ENCODE results near the gene ACSL6.

Gene ACSL6

GRCh38 chr5:132044207-132044606, 32.7 kb upstream of the ACSL6 start:
- FAIRE-seq, result no peak

- no peak for FAIRE-seq
Measured at GRCh38 chr5:132037353-132037752, 25.9 kb upstream of the ACSL6 start.

GRCh38 chr5:132033122-132033521, 21.7 kb upstream of the ACSL6 start:
- FAIRE-seq, result no peak

DNA sequence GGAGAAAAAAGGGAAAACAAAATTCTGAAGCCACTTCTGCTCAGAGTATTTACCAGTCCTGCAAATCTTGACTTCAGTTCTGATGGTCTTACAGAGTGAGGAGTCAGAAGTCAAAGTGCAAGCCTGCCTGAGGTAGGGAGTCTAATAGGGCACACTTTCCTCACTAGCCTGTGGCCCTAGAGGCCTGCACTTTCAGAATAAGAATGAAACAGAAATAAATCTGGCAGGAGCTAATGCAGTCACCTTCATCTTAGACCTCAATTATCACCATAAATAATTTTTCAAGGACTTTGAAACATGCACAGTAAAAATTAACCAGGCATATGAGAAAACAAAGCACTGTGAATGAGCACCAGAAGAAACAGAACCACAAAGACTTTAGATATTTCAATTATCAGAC, 20.7 kb upstream of the ACSL6 start:
- no peak for FAIRE-seq

DNA sequence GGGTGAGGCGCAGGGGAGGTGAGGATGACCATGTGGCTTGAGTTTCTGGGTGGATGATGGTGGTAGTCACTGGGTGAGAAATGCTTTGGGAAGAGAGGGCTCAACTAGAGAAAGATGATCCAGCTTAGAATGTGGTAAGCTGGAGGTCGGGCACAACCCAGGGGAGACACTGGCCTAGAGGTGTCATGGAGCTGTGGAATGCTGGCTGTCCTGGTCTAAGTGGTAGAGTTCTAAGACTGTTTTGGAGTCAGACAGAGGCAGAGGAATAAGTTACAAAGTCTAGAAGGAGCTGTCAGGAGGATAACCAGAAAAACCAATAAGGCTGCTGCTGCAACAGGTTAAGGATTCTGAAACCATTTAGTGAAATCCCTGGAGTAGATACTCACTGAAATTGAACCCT, 19.2 kb upstream of the ACSL6 start:
- FAIRE-seq, result no peak

GRCh38 chr5:132029609-132030330, 18.3 kb upstream of the ACSL6 start:
- FAIRE-seq, result no peak

- no peak for FAIRE-seq
Measured at GRCh38 chr5:132027027-132027426, 15.6 kb upstream of the ACSL6 start.

DNA sequence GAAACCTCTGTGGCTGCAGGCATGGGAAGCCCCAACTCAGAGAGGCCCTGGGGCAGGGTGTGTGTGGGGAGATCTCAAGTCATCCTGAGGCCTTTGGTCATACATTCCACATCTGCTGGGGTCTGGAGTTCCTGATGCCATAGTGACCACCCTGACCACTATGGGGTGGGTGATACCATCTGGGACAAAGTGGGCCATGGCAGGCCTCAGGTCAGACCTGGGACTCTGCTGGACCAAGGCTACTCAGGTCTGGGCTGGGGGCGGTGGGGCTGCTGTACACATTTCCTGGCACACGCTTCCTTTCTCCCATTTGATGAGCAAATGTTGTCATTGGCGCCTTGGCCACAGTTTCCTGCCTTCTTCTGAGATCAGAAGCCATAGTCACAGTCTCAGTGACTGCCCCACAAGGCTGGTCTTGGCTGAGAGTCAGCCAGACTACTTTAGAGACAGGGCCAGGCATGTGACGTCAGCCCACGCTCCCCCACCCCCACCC, 15.1 kb upstream of the ACSL6 start:
- no peak for FAIRE-seq

- no peak for FAIRE-seq
Measured at GRCh38 chr5:132025403-132025971, 14.0 kb upstream of the ACSL6 start.

- no peak for FAIRE-seq
Measured at GRCh38 chr5:132024789-132025402, 13.4 kb upstream of the ACSL6 start.

DNA sequence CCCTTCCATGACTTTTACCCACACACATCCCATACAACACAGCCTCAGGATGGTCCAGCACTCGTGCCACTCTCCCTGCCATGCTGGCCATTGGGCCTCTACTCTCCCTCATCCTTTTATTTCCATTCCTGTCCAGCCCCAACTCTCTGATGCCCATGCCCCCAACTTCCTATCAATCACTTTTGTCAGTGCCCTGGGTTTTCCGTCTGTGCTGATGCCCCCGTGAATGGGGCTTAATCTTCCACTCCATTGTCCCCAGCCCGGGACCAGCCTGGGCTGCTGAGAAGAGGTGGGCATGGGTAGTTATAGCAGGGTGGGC, 12.6 kb upstream of the ACSL6 start:
- no peak for FAIRE-seq

DNA sequence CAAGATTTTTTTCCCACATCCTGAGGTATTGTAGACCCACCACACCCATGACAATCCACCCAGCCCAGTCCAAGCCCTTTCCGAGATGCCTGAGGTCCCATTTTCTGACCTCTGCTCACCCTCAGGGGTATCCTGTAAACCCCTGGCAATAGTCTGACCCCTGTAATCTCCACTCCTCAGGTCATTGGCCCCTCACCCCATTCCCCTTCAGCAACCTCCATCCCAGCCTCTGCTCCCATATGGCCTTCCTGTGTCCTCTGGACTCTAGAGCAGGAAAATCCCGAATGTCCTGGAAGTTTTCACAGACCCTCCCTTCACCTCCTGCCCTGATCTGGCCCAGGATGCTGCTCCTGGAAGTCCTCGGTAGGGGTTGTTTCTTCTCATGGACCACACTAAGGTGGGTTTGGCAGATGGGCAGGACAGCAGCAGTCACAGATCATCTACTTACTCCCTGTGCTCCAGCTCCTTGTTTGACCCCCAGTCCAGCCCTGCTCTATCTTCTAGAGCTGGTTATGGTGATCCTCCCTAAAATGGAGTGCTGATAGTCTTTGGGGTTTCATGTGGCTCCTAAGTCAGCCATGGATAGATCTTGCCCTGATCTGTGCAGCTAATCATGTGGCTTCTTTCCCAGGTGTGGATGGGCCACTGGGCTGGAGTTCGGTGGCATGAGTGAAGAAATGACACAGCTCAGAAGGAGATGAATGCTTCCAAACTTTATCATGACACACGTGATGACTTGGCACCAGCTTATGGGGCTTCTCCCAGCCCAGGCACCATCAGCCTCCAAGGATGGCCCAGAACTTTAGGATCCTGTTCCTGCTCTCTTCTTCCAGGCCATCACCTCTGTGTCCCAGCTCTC, 12.0 kb upstream of the ACSL6 start:
- no peak for FAIRE-seq

GRCh38 chr5:132022737-132023136, 11.3 kb upstream of the ACSL6 start:
- no peak for FAIRE-seq

- FAIRE-seq, result peak; percentile 35
Measured at GRCh38 chr5:132021654-132022053, 10.2 kb upstream of the ACSL6 start.

GRCh38 chr5:132020568-132021339, 9.3 kb upstream of the ACSL6 start:
- FAIRE-seq, result no peak

- FAIRE-seq, result no peak
Measured at GRCh38 chr5:132019857-132020555, 8.5 kb upstream of the ACSL6 start.

- FAIRE-seq, result no peak
Measured at GRCh38 chr5:132019337-132019736, 7.9 kb upstream of the ACSL6 start.

DNA sequence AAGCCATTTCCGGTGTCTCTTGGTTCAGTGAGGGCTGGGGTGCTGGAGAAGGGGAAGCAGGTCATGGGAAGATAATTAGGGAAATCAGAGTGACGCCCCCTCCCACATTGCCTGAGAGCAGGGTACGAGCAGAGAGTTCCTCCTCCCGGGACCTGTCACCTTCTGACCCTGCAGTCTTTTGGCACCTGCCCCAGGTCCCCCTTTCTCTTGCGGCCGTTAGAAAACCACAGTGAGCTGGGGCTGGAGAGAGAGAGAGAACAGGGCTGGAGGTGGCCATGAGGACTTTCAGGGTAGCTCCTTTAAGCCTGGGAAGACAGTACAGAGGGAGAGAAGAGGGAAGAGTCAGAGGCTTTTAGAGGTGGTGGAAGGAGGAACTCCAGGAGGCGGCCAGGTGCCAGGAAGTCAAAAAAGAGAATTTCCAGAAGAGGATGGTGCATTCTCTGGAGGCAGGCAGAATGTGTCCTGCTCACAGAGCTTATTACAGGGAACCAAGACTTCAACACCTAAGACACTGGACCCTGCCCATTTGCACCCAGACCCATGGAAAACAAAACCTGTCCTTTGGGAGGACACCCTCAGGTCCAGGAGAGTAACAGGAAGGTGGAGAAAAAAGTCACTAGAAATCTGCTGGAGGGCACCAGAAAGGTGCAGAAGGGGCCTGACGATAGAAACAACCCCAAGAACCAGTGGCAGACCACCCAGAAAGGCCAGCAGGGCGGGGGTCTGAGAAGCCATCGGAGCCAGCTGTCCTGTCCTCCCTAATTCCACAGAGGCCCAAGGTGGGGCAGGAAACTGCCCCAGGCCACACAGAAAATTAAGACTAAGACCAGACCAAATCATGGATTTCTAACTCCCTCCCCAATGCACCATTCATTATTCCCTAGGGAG, 6.5 kb upstream of the ACSL6 start:
- FAIRE-seq, result no peak

- no peak for FAIRE-seq
Measured at GRCh38 chr5:132017316-132017715, 5.9 kb upstream of the ACSL6 start.

DNA sequence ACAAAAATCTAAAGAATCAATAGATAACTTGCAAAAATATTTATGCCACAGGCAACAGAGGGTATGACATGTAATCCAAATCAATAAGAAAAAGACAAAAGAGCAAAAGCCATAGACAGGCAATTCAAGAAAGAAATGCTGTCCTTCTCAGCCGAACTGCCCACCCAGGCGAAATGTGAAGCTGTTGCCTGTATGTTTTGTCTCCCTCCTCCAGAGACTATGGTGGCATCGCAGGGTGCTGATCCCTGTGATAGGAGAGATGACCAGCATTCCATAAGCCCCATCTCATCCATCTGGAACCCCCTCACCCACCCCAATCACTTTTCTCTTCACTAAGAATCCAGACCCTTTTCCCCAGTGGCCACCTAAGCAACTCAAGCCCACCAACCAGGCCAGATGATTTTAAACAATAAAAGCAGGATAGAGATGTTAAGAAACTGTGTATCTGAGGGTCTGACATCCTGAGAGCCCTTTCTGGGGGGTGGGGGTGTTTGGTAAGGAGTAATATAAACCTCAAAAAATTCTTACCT, 5.3 kb upstream of the ACSL6 start:
- no peak for FAIRE-seq

DNA sequence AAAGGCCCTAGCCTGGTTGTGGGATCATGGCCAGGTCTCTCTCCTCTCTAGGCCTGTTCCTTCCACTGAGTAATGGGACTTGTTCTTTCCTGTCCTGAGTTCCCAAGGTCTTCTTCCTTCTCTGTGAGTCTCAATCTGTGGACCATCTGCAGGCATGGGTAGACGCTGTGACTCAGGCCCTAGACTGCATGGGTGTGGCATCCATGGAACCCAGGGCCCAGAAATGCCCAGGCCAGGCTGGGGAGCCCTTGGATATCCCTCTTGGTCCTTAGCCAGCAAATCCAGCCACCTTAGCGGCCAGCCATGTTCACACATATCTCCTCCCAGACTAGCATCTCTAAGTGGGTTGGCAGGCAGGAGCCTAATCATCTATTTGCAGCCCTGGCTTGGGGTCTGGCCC, 2.3 kb upstream of the ACSL6 start:
- FAIRE-seq, result no peak

All from endometrium (tissue), 2 donors.